Measurements from ENCODE around the gene ATG14. TPM values are rescaled to one million over a fixed set of nuclear protein-coding genes. Genes with fewer than 3 reads are reported as not detected.

The ATG14 gene
- total and polyA plus RNA-seq, 2 of the 13 experiments (the other 11 are each of a cell fraction or from before 2014, with no cell fraction given), result 7.2 to 9.1 TPM

GRCh38 chr14:55449116-55449515 lies 37.5 kb upstream of the ATG14 start (continued):
- TF ChIP-seq MED13 (CRISPR knock-in tag; IDR thresholded peaks at IDR 0.05) (no peak), MIER3 (CRISPR knock-in tag; IDR thresholded peaks at IDR 0.05; ENCODE audit: borderline replicate concordance) (no peak), SMAD9 (CRISPR knock-in tag; IDR thresholded peaks at IDR 0.05) (no peak), ETV6 (CRISPR knock-in tag; conservative IDR thresholded peaks at IDR 0.05) (no peak), HNRNPK (IDR thresholded peaks at IDR 0.05; ENCODE audit: low read depth, low read length, poor library complexity, severe bottlenecking) (no peak), TBX2 (CRISPR knock-in tag; IDR thresholded peaks at IDR 0.05; ENCODE audit: borderline replicate concordance) (no peak)

- H3K9me3 ChIP-seq (ENCODE audit: low read length), result no peaks in the 10 kb centered on the region
- H3K4me1 ChIP-seq (ENCODE audit: insufficient read depth, low read length), result 0 out of 2 replicates have a peak, but pooled peaks cover 5% of the 10 kb centered on the region
- peaks cover 0 to 4% of the 10 kb centered on the region in 2 experiments; a peak in 1 of 5 replicates for H3K27me3 ChIP-seq (ENCODE audit: control insufficient read depth in 1 of 2, insufficient read depth in 2 of 2, low read length in 2 of 2)
- BruUV-seq (replicated peaks), result no TSS peak
- DNase-seq (ENCODE audit: low spot score) (no peak), ATAC-seq (no peak), FAIRE-seq (no peak)
- no peak overlapping the region for H3K9ac ChIP-seq (ENCODE audit: insufficient read depth, low read depth, low read length)
- TF ChIP-seq MAZ (IDR thresholded peaks at IDR 0.05; ENCODE audit: borderline replicate concordance, low read depth, low read length), result no peak
- no peak for TF ChIP-seq MAZ (CRISPR knock-in tag; IDR thresholded peaks at IDR 0.05; ENCODE audit: low read depth)
- no peak for TF ChIP-seq ZNF333 (CRISPR knock-in tag; IDR thresholded peaks at IDR 0.05; ENCODE audit: borderline replicate concordance)
- TF ChIP-seq CCAR2 (optimal IDR thresholded peaks at IDR 0.05; ENCODE audit: low read depth, low read length), result no peak
- TF ChIP-seq ZNF747 (CRISPR knock-in tag; IDR thresholded peaks at IDR 0.05; ENCODE audit: borderline replicate concordance), result no peak
- TF ChIP-seq NKX3-1 (CRISPR knock-in tag; IDR thresholded peaks at IDR 0.05), result no peak
- ChIA-PET CTCF (ENCODE audit: low intra/inter-chr PET ratio, low total read pairs) (no interaction called here), POLR2A (no interaction called here)
- no peak overlapping the region for H3K27ac ChIP-seq (ENCODE audit: extremely low read length, insufficient read depth, low read length)
- no peaks in the 10 kb centered on the region for H3K36me3 ChIP-seq (replicated peaks in 1 of 2; ENCODE audit: control insufficient read depth in 1 of 2, insufficient read depth in 2 of 2, low read length in 2 of 2)
- 20% methylated on average over 3 of the region's 3 CpGs for WGBS (ENCODE audit: low lambda C conversion rate)
- H3K79me2 ChIP-seq (ENCODE audit: insufficient read depth, low read length), result no peaks in the 10 kb centered on the region
- no peaks in the 10 kb centered on the region for H4K20me1 ChIP-seq (ENCODE audit: insufficient read depth, low read length)
- no peak overlapping the region for H2AFZ ChIP-seq (ENCODE audit: low read length)
- in situ Hi-C loops (cut with HindIII; ENCODE audit: extremely low pct_ligation_motif_present, low pct_unique_long_range_greater_than_20kb), result loop anchor here (25.0 kb wide), 1 partner anchor 214 kb away; no protein-coding TSS in a partner anchor
- H3K4me2 ChIP-seq (ENCODE audit: low read depth, low read length), result no peak overlapping the region
- intact Hi-C loops (cut with micrococcal nuclease; ENCODE audit: unreplicated experiment), result no loop called here
- H3K4me3 ChIP-seq (replicated peaks in 1 of 3; ENCODE audit: insufficient read depth in 1 of 3, low read depth in 2 of 3, low read length in 3 of 3), result no peak overlapping the region
Measured at GRCh38 chr14:55448141-55448614, 36.5 kb upstream of the ATG14 start.

Data from HepG2 (cell line).